NCI-H526 (cell line): ENCODE measurements around the gene NUBPL.
"Not testable (repeated sequence)": the region's sequence is repeated elsewhere in the genome, so short reads cannot be mapped to it uniquely, and the experiment has no call there.

Source experiments
- DNase-seq, 2 experiments: peaks; one replicate each; lab custom pipeline; 2025; lab: John Stamatoyannopoulos, UW

NUBPL gene

GRCh38 chr14:31677052-31677451, 115.8 kb downstream of the NUBPL start:
- DNase-seq: no peak

- DNase-seq: no peak
These were observed 116.4 kb downstream of the NUBPL start for GRCh38 chr14:31677630-31678029.

GRCh38 chr14:31678421-31679249, 117.4 kb downstream of the NUBPL start:
- DNase-seq: no peak

- DNase-seq: no peak
These were observed 121.6 kb downstream of the NUBPL start for GRCh38 chr14:31682768-31683167.

GRCh38 chr14:31687726-31688125, 126.5 kb downstream of the NUBPL start:
- no peak for DNase-seq

- DNase-seq: no peak
These were observed 128.9 kb downstream of the NUBPL start for GRCh38 chr14:31690056-31690455.

- no peak for DNase-seq
These were observed 131.2 kb downstream of the NUBPL start for GRCh38 chr14:31692376-31692781.

GRCh38 chr14:31696378-31696777, 135.2 kb downstream of the NUBPL start:
- no peak for DNase-seq

- DNase-seq: no peak
These were observed 138.6 kb downstream of the NUBPL start for GRCh38 chr14:31699809-31700208.

- DNase-seq: no peak
These were observed 139.3 kb downstream of the NUBPL start for GRCh38 chr14:31700282-31701074.

GRCh38 chr14:31702130-31702529, 140.9 kb downstream of the NUBPL start:
- no peak for DNase-seq

- DNase-seq: no peak
These were observed 141.9 kb downstream of the NUBPL start for GRCh38 chr14:31703056-31703455.

GRCh38 chr14:31705731-31706130, 144.5 kb downstream of the NUBPL start:
- DNase-seq: no peak

- DNase-seq: not testable (repeated sequence)
These were observed 147.5 kb downstream of the NUBPL start for GRCh38 chr14:31708661-31709060.

GRCh38 chr14:31712244-31713127, 151.3 kb downstream of the NUBPL start:
- DNase-seq: no peak

GRCh38 chr14:31716208-31716607, 155.0 kb downstream of the NUBPL start:
- no peak for DNase-seq

- no peak for DNase-seq
These were observed 156.3 kb downstream of the NUBPL start for GRCh38 chr14:31717294-31718085.

- no peak for DNase-seq
These were observed 157.4 kb downstream of the NUBPL start for GRCh38 chr14:31718585-31718984.

- DNase-seq: no peak
These were observed 157.8 kb downstream of the NUBPL start for GRCh38 chr14:31718985-31719384.

- no peak for DNase-seq
These were observed 165.1 kb downstream of the NUBPL start for GRCh38 chr14:31726337-31726736.

GRCh38 chr14:31727797-31728196, 166.6 kb downstream of the NUBPL start:
- DNase-seq: no peak
